Stimulated activated CD8-positive, alpha-beta memory T cell treated with anti-CD3 and anti-CD28 coated beads, Interleukin-15, amount 100 ng/mL, for 48 hours (primary cell): Measurements from ENCODE around the gene ANO1.
"Not testable (repeated sequence)": the region's sequence is repeated elsewhere in the genome, so short reads cannot be mapped to it uniquely, and the experiment has no call there.

Experiments
- DNase-seq, 2 donors: peaks; one replicate each; pipeline ENCODE4 v3.0.0-alpha.2; 2020; ENCODE audit warnings: low read depth in 2 of 2

Gene ANO1

DNA sequence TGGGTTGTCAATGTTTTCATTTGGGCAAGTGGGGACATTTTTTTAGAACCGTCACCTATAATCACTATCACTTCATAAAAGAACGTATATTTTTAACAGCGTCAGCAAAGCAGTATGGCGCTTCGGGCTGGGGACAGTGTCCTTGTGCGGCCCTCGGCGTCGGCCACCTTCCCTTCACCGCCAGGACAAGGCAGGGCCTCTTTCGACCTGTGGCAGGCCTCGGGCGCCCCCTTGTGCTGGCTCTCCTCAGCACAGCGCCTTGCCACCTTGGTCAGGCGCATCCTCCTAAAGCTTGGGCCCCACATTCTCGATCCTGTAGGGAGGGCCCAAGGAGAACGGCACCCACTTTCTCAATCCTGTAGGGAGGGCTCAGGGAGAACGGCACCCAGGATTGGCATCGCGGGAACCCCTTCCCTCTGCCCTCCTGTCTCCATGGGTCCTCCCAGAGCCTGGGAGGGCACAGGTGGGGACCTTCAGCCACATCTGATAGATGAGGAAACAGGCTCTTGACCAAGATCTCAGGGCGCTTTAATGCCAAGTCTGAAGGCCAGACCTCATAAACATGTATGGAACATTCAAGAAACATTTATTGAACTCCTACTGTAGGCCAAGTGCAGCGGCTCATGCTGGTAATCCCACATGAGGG lies 113.5 kb downstream of the ANO1 start:
- peak; percentile 23 to 39 for DNase-seq

DNA sequence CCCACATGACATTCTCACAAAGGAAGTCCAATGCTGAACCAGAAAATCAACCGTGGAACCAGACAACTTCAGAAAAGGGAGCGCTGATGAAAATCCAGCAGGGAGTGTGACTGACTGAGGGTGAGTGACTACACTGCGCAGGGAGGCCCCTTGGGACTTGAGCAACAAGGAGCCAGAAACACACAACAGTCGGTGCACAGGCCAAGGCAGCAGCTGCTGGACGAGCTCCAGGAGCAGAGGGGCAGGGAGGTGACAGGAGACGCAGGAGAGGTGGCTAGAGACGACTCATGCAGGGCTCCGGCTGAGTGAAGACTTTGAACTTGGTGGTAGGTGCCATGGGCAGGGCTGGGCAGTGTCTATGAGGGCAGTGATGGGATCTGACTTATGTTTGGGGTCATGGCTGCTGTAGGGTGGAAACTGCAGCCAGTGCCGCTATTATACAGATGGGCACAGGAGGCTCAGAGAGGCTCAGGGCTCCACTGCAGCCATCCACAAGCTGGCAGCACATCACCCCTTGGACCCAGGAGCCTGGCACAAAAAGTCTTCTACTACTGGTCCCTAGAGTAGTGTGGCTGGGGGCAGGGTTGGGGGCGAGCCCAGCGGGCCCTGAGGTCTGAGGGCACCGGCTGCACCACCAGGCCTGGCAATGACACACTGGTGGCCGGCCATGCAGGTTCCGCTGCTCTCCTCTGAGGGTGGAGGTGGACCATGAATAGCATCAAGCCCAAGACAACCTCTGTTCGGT lies 114.7 kb downstream of the ANO1 start:
- no peak for DNase-seq

DNA sequence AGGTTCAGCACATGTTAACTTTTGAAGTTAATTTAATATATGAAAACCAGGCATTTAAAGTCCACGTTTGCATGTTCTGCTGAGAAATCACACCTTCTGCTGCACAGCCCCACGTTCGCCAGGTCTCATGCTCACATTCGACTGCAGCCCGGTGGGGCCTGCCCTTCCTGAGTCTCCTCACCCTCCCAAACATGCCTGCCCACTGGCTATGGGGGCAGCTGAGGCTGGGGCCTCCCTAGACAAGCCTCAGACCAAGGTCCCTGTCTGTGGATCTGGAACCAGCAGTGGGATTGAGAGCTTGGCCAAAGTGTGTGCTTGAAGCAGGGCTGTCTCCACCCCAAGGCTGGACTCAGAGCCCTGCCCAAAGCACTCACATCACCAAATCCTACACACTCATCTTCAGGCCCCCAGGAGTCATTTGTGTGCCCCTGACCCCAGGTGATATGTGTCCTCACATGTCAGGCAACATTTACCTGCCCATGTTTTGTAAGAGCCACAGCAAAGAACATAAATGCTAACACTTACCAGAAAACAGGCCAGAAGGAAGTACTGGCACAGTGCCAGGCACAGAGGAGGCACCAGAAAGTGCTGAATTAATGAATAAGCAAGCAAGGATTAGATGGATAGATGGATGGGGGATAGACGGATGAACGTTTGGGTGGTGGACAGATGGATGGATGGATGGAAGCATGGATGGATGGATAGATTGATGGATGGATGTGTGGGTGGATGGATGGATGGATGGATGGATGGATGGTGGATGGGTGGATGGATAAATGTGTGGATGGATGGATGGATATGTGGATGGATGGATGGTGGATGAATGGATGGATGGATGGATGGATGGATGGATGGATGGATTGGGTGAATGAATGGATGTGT lies 115.5 kb downstream of the ANO1 start:
- no peak for DNase-seq

DNA sequence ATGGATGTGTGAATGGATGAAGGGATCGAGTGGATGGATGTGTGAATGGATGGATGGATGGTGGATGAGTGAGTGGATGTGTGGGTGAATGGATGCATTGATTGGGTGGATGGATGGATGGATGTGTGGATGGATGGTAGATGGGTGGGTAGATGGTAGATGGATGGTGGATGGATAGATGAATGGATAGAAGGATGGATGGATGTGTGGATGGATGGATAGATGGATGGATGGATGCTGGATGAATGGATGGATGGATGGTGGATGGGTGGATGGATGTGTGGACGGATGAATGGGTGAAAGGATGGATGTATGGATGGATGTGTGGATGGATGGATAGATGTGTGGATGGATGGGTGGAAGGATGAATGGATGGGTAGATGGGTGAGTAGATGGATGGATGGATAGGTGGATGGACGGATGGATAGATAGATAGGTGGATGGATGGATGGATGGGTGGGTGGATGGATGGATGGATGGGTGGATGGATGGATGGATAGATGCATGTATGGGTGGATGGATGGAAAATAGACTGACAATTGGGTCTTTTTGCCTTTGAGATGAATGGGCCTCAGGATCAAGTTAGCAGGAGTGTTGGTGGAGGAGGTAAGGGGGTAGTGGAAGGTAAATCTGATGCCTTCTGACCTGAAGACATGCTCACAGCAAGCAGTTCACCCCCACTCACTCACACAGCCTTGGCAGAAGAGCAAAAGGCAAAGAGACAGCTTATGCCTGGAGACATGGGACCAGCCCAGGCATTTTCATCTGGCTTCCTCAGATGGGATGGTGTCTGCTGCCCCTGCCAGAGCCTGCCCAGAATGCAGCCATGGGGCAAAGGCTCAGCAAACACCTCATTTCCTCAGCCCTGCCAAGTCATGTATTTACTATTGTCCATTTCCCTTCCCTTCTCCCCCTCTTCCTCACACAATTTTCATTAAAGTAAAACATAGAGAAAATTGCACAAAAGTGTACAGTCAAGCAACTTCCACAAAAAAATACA lies 117.0 kb downstream of the ANO1 start:
- no peak for DNase-seq

DNA sequence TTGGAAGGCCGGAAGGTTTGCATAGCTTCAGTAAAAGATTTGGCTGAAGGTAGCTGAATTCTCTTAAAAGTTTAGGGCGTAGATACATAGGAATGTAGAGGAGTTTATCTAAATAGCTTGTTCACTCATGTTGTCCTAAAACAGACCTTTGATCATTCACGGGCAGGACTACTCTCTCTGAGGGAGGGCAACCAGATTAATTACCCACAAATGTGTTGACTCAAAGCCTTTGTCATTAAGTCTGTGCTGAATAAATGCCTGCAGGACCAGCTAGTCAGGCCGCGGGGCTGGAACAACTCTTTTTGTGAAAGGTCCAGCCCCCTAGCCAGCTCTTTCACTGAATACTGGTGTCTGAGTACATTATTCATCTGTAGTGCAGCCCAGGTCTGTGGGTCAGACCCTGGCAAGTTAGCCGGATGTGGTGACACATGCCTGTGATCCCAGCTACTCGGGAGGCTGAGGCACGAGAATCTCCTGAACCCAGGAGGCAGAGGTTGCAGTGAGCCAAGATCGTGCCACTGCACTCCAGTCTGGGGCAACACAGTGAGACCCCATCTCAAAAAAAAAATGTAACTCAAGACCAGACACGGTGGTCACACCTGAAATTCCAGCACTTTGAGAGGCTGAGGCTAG lies 122.2 kb downstream of the ANO1 start:
- no peak for DNase-seq

DNA sequence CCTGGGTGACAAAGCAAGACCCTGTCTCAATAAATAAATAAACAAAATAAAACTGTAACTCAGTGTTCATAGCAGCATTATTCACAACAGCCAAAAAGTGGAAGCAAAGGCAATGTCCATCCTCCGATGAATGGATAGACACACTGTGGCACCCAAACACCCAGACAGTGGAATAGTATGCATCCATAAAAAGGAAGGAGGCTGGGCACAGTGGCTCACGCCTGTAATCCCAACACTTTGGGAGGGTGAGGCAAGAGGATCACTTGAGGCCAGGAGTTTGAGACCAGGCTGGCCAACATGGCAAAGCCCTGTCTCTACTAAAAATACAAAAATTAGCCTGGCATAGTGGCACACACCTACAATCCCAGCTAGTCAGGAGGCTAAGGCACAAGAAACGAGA lies 122.9 kb downstream of the ANO1 start:
- not testable (repeated sequence) for DNase-seq

DNA sequence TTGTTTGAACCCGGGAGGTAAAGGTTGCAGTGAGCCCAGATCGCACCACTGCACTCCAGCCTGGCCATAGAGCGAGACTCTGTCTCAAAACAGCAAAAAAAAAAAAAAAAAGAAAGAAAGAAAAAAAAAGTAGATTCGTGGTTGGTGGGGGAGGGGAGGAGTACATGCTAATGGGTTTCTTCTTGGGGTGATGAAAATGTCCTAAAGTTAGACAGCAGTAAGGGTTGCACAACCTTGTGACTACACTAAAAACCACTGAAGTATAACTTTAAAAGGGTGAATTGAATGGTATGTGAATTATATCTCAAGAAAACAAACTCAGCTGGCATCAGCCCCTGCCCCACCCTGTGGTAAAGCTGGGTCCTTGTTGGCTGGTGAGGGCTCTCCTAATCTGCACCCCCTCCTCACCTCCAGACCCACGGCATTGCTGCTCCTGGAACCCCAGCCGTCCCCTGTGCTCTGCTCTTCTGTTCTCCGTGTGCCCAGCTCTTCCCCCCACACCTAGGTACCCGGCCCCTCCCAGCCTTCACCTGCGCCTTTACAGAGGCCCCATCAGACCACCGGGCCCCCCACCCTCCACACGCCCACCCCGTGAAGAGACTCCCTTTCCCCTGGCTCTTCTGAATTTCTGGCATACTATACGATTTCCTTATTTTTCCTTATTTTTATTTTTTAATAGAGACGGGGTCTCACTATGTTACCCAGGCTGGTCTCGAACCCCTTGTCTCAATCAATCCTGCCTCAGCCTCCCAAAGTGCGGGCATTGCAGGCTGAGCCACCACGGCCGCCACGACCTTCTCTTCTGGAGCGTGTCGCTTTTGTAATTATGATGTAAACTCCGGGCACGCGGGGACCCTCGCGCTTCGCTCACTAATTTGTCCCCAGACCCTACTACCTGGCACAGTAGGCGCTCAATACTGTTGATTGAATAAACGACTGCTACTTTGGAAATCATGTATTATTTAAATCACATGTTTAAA lies 124.1 kb downstream of the ANO1 start:
- DNase-seq: no peak

DNA sequence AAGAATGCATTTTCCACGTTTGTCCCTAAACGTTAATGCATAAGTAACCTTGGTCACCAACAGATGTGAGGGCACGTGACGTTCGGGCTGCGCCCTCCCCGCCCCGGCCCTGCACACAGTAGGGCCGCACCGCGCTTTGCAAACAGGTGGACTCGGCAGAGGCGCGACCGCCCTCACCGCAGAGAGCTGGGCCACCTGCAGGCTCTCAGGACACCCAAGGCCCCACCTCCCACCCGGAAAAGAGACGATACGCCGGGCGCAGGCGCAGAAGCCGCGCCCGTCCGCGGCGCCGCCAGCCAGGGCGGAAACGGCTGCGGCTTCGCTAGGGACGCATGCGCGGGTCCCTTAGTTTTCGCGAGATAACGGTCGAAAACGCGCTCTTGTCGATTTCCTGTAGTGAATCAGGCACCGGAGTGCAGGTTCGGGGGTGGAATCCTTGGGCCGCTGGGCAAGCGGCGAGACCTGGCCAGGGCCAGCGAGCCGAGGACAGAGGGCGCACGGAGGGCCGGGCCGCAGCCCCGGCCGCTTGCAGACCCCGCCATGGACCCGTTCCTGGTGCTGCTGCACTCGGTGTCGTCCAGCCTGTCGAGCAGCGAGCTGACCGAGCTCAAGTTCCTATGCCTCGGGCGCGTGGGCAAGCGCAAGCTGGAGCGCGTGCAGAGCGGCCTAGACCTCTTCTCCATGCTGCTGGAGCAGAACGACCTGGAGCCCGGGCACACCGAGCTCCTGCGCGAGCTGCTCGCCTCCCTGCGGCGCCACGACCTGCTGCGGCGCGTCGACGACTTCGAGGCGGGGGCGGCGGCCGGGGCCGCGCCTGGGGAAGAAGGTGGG lies 125.0 kb downstream of the ANO1 start, which contains the start of gene FADD:
Gene FADD (plus strand): TSS at position 377 of the 831 bp plus-strand sequence. CDS start 164 bp downstream, at position 541.
- peak; percentile 85 to 86 for DNase-seq

DNA sequence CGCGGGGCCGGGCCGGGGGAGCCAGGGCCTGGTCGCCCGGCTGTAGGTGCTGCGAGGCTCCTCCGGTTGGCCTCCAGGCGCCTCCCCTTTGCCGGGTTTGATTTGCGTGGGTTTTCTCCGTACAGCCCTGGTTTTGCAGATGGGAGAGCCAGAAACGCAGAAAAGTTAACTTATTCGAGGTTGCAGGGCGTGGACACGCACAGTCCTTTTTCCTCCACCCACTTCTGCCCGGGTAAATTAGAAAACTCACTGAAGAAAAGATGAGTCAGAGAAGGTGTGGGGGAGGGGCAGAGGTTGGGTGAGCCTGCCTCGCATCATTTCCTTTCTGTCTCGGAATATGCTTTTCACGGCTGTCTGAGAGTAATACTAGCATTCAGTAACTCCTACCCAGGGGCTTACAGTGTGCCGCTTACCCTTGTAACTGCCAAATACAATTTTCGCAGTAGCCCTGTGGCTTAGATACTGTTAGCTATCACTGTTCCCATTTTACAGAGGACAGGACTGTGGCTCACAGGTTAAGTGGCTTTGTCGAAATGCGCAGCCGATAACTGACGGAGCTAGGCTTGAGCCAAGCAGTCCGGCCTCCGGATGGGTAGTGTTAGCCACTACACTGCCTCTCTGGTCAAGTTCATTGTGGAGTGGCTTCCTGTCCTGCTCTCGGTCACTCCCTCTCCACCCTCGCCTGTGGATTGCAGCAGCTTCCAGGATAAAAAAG lies 125.8 kb downstream of the ANO1 start:
- peak; percentile 78 for DNase-seq

DNA sequence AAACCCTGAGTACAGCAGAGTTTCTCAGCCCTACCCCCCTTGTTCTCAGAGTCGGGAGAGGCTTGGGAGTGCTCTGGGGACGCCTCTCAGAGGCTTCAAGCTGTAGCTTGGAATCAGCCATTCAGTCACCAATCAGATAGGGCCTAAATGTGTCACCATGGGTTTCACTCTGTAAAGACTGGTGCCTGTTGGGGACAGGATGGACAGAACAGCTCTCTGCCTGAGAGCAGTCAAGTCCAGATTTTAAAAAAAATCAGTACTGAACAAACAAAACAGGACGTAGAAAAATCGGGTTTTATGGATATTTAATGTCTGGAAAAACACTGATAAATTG lies 126.3 kb downstream of the ANO1 start:
- DNase-seq: no peak

DNA sequence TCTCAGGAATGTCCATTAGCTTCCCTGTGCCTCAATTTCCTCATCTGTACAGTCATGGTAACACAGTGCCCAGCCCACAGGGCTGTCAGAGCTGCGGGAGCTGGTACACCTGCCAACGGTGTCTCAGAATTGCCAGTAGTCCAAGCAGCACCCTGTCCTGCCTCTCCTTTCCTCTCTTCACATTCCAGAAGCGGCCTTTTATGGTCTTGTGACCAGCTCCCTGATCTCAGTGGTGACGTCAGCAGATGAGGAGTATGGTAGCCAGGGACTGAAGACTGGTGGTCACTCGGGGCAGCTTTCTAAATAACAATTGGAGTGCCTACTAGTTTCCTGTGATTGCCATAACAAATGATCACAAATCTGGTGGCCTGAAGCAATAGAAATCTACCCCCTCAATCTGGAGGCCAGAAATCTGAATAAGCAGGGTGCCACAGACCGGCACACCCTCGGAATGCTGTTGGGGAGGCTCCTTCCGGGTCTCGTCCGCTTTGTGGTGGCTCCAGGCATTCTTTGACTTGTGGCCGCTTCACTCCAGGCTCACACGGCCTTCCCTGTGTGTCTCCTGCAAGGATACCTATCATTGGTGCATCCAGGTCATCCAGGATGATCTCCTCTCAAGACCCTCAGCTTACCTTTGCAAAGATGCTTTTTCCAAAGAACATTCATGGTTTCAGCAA lies 127.1 kb downstream of the ANO1 start:
- DNase-seq: no peak

DNA sequence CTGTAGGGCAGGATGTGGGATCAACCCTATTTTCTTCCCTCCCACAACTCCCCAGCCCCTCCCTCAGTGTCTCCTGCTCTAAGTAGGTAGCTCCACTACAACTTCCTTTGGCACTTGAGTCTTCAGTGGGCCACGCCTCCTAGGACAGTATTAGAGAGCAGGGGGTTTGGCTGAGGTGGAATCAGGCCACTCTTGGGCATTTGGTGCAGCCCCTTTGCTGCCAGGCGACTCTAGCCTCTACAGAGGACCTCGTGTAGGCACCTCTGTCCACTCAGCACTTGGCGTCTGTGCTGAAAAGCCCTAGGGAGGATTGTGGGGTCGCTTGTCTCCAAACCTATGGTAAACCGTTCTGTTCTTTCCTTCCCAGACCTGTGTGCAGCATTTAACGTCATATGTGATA lies 127.6 kb downstream of the ANO1 start:
- no peak for DNase-seq

DNA sequence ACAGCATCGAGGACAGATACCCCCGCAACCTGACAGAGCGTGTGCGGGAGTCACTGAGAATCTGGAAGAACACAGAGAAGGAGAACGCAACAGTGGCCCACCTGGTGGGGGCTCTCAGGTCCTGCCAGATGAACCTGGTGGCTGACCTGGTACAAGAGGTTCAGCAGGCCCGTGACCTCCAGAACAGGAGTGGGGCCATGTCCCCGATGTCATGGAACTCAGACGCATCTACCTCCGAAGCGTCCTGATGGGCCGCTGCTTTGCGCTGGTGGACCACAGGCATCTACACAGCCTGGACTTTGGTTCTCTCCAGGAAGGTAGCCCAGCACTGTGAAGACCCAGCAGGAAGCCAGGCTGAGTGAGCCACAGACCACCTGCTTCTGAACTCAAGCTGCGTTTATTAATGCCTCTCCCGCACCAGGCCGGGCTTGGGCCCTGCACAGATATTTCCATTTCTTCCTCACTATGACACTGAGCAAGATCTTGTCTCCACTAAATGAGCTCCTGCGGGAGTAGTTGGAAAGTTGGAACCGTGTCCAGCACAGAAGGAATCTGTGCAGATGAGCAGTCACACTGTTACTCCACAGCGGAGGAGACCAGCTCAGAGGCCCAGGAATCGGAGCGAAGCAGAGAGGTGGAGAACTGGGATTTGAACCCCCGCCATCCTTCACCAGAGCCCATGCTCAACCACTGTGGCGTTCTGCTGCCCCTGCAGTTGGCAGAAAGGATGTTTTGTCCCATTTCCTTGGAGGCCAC lies 128.3 kb downstream of the ANO1 start:
- DNase-seq: no peak

DNA sequence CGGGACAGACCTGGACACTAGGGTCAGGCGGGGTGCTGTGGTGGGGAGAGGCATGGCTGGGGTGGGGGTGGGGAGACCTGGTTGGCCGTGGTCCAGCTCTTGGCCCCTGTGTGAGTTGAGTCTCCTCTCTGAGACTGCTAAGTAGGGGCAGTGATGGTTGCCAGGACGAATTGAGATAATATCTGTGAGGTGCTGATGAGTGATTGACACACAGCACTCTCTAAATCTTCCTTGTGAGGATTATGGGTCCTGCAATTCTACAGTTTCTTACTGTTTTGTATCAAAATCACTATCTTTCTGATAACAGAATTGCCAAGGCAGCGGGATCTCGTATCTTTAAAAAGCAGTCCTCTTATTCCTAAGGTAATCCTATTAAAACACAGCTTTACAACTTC lies 128.9 kb downstream of the ANO1 start:
- no peak for DNase-seq

DNA sequence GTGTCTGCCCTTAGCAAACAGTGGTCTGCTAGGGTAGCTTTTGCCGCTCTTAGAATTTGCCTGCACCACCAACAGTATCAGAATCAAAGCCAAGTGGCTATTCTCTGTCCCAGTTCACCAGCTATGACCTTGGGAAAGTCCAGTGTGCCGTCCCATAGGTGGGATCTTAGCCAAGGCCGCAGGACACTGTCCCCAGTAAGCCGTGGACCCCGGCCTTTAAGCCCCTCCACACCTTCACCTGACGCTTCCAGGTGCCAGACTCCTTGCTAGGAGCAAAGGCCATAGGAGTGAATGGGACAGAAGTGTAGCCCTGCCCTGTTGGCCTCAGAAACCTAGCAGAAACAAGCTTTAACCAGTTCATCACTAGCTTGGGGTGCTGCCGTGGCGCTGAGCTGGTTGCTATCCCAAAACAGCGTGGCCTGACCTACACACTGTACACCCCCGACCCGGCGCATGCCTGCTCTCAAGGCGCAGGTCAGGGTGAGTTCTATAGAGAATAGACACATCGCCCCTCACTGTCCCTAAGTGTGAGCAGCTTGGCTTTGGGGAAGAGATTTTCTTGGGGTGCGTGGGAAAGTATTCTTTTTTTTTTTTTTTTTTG lies 129.5 kb downstream of the ANO1 start:
- DNase-seq: no peak

DNA sequence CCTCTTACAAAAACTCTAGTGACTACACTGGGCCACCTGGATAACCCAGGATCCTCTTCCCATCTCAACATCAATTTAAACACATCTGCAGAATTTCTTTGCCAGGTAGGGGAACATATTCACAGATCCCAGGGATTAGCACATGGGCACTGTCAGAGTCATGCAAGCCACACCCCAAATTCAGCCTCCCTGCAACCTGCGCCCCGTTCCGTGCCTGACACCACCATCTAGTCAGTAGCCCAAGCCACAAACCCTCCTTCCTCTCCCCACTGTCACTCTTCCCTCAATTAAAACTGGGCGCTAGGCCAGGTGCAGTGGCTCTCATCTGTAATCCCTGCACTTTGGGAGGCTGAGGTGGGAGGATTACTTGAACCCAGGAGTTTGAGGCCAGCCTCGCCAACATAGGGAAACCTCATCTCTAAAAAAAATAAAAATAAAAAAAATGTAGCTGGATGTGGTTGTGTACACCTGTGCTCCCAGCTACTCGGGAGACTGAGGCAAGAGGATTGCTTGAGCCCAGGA lies 131.3 kb downstream of the ANO1 start:
- no peak for DNase-seq
